Suppressor macrophage (primary cell): ENCODE results near the gene SETBP1.

Experiments used
- DNase-seq, 4 experiments: peaks; one replicate each; pipeline ENCODE4 v3.0.0-alpha.2; 2020 to 2022

The SETBP1 gene

DNA sequence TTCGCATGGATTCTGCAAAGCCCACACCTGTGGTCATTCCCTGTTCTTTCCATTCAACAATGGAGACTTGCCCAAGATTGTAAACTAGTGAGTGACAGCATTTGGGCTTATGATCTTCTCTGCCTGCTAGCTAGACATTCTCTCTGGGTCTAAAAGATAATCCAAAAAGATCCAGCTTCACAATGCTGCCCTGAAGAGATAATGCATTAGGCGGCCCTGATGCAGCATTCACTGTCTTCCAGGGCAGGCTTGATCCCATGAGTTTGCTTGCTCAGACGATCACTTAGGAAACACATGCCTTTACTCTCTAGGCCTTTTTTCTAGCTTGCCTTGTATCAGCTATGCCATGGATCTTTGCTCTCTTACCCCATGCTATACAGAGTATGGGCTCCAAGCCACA lies 196.1 kb downstream of the SETBP1 start:
- no peak for DNase-seq

GRCh38 chr18:44878335-44878734 lies 197.6 kb downstream of the SETBP1 start:
- no peak for DNase-seq

DNA sequence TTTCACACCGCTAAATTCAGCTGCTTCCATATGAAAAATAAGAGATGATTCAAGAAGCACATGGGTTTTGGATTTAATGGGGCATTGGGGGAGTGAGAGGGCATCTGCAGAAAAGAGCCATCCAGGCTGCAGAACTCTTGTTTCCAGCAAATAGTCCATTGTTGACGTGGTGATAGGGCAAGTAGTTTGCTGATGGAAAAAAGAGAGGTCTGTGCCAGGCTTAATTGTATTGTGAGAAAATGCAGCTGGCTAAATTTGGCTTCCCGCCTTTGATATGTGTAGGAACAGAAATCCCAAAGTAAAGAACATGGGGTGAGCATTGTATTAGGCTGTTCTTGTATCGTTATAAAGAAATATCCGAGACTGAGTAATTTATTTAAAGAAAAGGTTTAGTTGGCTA lies 199.5 kb downstream of the SETBP1 start:
- no peak for DNase-seq

DNA sequence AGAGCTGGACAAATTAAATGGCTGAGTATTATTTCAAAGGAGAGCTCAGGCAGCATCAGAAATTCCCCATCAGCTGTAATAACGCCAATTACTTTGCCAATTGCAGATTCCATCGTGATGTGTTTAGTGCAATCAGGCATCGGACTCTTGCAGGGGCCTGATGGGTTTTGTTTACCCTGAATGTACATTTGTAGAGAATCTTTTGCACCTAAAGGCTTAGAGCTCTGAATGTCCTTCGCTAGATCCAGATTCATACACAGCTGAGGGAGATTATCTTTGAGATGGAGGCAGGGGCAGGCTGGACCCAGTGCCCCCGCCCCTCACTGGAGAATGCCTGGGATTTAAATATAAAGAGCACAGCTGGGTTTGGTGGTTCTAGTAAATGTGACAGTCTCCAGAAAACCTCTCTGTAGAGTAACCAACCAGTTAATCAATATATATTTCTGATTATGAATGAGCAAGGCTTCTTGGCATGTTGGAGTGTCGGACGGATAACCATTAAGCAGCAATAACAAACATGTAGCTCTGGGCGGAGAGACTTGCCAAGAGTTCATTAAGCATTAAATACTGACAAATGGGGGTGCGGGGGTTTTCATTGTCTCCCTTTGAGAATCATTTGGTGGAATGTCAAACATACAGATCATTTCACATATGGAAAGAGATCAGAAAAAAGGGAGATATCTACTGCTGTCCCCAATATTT lies 200.9 kb downstream of the SETBP1 start:
- no peak for DNase-seq

DNA sequence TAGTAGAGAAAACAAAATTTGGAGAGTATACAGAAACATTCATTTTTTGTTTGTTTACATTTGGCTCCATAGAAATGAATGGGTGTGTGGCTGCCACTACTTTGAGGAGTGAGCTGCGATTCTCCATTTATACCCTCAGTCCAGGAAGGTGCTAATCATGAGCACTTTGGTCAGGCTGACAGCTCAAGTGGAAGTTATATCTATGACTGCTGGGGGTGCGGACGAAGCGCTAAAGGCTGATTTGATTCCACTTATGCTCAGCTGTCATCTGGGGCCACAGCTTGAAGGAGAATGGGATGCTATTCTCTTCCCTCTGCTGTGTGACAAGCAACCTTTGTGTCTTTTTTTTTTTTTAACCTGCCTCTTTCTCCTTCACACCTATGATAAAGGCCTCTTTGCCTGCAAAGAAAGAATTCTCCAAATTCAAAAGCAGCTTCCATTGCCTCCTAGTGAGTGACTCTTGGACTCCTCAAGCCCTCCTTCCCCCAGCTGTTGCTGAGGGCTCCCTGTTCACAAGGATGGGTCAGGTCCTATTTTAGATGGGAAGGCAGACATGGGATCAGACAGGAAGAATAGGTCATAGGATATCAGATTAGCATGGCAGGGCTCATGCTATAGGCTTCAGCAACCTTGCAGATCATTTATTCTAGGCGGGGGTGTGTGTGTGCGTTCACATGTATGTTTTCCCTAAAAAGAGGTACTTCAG lies 201.6 kb downstream of the SETBP1 start:
- no peak for DNase-seq

DNA sequence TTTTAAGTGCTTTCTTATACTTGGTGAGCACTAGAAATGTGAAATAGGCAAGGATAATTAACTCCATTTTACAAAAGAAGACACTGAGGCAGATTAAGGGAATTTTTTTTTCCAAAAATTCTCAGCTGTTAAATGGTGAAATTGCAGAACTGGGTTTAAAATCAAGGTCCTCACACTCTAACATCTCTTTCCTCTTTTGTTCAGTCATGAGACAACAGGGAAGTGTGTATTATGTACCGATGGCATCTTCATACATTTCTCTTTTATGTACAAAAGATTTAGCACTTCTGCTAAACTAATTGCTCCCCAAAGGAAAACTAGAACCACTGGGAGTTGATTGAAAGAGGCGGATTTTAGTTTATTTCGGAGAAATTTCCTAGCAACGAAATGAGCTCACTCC lies 203.0 kb downstream of the SETBP1 start:
- DNase-seq = peak; percentile 6 to 74 (median 44)

DNA sequence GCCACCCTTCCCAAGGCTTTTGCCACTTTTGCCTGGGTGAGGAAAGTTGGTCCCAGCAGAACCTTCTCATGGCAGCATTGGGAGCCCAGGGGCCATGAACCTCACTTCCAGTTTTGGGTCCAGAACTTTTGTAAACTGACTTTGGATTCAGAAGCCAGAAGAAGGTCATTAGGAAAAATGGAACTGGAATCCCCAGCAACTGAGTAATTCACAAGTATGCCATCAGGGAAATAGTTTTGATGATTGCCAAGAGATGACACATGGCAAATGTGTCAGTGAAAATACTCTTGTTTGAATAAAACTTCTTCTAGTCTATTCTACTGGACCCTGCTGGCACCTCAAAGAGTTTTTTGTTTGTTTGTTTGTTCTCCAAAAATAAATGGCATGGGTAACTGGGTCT lies 203.7 kb downstream of the SETBP1 start:
- DNase-seq = no peak

GRCh38 chr18:44885507-44885906 lies 204.8 kb downstream of the SETBP1 start:
- DNase-seq = no peak

GRCh38 chr18:44887227-44887631 lies 206.5 kb downstream of the SETBP1 start:
- DNase-seq = peak; percentile 13 to 47 (median 24)

- peak in 2 of 4 experiments; percentile 24 to 34 for DNase-seq
These were observed 208.4 kb downstream of the SETBP1 start for GRCh38 chr18:44889111-44889510.

DNA sequence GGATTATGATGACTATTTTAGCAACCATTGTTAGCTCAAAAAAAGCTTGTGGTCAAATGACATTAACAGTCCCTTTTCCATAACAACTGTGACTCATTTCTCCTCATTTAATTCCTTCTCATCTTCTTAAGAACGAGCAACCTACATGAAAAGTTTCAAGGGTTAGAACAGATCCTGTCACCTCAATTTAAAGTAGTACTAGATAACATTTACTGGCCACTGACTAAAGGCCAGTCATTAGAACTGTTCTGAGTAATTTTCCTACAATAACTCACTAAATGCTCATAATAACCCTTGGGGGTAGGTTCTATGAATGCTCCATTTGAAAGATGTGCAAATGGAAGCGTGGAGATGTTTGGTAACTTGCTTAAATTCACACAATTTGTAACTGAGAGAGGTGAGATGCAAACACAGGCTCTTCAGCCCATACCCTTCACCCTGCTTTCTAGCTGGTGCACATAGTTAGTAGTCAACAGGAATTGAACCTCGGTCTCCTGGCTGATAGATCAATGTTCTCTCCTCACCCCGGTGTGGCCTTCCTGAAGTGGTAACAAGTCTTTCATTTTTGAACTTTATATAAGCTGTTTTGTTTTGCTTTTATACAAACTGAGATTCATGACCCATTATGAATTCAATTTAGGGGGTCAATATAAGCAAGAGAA lies 212.5 kb downstream of the SETBP1 start:
- no peak for DNase-seq

GRCh38 chr18:44893966-44894365 lies 213.3 kb downstream of the SETBP1 start:
- DNase-seq = no peak

GRCh38 chr18:44895176-44895798 lies 214.6 kb downstream of the SETBP1 start:
- peak; percentile 69 to 87 (median 79) for DNase-seq

DNA sequence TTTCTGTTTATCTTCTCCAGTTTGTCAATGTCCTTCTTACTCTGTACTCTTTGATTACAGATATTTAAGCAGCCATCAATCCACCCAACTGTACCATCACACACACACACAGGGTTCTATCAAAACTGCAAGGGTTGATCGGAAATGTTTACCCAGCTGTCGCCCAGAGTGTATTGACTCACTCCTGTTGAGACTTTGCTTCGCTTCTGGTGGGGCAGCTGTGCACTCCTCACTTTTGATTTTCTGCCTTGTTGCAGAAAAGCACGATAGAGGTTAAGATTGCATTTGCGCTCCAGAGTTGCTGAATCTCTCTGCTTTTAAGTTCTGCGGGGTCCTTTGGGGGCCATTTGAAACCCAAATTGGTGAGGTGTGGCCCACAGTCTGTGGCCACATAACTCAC lies 216.2 kb downstream of the SETBP1 start:
- DNase-seq = no peak

DNA sequence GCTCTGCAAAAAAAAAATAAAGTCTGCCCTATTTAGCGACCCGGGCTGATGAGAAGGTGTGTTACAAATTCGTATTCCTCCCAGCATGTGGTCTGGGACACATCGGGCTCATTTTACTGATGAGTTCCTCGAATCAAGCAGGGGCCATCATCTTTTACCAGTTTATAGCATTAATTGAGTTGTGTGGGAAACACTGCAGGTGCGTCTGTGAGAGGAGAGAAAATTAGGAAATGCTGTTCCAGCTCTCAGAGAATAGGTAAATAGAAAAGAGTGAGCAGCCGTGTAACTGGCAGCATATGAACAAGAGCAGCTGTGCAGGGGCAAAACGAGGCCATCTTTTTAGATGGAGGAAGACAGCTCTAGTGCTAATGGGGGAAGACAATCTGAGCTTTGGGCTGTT lies 216.7 kb downstream of the SETBP1 start:
- DNase-seq = no peak

DNA sequence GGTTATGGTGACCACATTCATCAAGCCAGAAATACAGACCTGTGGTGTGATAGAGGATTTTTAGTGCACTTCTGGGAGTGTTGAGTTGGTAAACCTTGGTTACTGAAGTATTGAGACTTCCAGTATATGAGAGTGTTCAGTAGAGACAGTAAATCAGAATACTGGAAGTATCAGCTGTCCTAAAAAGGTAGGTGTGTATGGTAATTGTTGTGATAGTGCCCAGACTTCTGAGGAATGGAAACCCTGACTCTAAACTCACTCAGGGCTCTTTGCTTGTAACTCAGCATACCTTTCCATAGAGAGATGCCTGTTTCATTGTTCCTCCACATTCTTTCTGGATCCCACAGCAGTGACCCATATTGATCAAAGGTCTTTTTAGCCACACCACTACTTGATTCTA lies 217.1 kb downstream of the SETBP1 start:
- DNase-seq = no peak

DNA sequence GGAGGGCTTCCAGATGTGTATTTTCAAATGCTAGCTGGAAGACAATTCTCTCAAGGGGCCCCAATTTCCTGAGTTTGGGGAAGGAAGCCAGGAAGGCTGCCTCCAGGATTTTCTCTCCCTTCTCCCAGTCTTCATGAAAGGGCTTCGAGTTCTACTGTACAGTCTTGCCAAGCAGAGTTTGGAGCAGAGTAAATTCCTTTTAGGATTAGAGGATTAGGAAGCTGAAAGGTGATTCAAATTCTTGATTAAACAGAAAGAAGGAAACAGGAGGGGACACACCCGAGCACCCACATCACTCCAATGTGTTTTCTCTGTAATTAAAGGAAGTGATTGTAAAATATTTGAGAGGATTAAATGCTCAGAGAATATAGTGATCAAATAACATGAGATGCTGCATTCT lies 217.8 kb downstream of the SETBP1 start:
- no peak for DNase-seq

GRCh38 chr18:44899832-44900231 lies 219.1 kb downstream of the SETBP1 start:
- DNase-seq = peak in 1 of 4 experiments; percentile 5

- DNase-seq = peak in 2 of 4 experiments; percentile 4 to 22
These were observed 219.9 kb downstream of the SETBP1 start for GRCh38 chr18:44900627-44901026.

- peak; percentile 9 to 48 (median 29) for DNase-seq
These were observed 220.6 kb downstream of the SETBP1 start for GRCh38 chr18:44901283-44901682.

GRCh38 chr18:44903327-44903726 lies 222.6 kb downstream of the SETBP1 start:
- DNase-seq = no peak

DNA sequence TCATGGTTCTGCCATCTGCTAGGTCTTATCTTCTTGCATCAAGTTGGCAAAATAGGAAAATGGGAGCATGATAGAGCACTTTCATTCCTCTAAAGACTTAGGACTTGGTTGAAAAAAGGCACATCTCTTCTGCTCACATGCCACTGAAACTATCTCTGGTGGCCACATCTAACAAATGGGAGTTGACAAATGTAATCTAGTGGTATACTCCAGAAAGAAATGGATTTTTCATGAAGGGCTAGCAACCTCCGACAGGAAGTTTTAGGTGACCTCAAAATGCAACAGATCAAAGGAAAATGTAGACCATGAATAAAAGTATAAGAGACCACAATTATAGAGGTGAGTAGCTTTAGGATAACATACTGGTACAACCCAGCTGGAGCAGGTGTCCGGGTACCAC lies 224.1 kb downstream of the SETBP1 start:
- DNase-seq = no peak

- no peak for DNase-seq
These were observed 228.6 kb downstream of the SETBP1 start for GRCh38 chr18:44909191-44909719.
